Testis (tissue), 3 donors: Measurements from ENCODE around the gene RIN1. TPM values are rescaled to one million over a fixed set of nuclear protein-coding genes. Genes with fewer than 3 reads are reported as not detected.

Source experiments
- DNase-seq: peaks from one replicate; pipeline ENCODE4 v3.0.0-alpha.2; 2019
- H3K27ac ChIP-seq, 2 donors: fragments of 200-600 bp; sonication (generic); one replicate each; pipeline ENCODE4 v1.5.1; 2019
- H3K27me3 ChIP-seq: fragments of 200-600 bp; sonication (generic); one replicate; pipeline ENCODE4 v1.5.1; 2019
- H3K36me3 ChIP-seq: fragments of 200-600 bp; sonication (generic); one replicate; pipeline ENCODE4 v1.5.1; 2017; ENCODE audit warnings: low read depth; ENCODE audit errors: missing control alignments
- H3K4me1 ChIP-seq: fragments of 200-600 bp; sonication (generic); one replicate; pipeline ENCODE4 v1.5.1; 2019
- H3K4me3 ChIP-seq, 2 donors: fragments of 200-600 bp; sonication (generic); one replicate each; pipeline ENCODE4 v1.5.1; 2017 to 2019
- H3K9me3 ChIP-seq: fragments of 200-600 bp; sonication (generic); one replicate; pipeline ENCODE4 v1.5.1; 2017
- POLR2A ChIP-seq: fragments of 450-650 bp; IDR thresholded peaks from one replicate; pipeline ENCODE4 v1.6.1; 2017; ENCODE audit warnings: antibody characterized with exemption, mild to moderate bottlenecking, moderate library complexity
- WGBS, 2 donors: methylation state at CpG; one replicate each; pipeline ENCODE4 v1.1.5; 2018; 5-methylcytosine and 5-hydroxymethylcytosine counted together
- intact Hi-C: fragments of 100-400 bp; cut with DNase I; formaldehyde crosslinking; loops from one replicate; pipeline ENCODE4 v1.15.1; 2023; ENCODE audit warnings: low total_unique reads
- polyA plus RNA-seq: library from polyadenylated mRNA; stranded (reverse); fragments of 350-450 nt; fragmentation: Illumina TruSeq; extraction: RNeasy Lipid Tissue Mini Kit (QIAGEN cat#74804); gene quantifications from one replicate; pipeline ENCODE4 v1.2.3, GENCODE V29; 2014; ENCODE audit warnings: low read depth, low replicate concordance; ENCODE audit not compliant: insufficient read depth
- total RNA-seq, 2 donors: library from RNA; depleted of rRNA; stranded (reverse); fragments of >200 nt; gene quantifications; one replicate each; pipeline ENCODE4 v1.2.3, GENCODE V29; 2016
- TF ChIP-seq, protein P1 (sequence below), 3 experiments: fragments of 450-650 bp in 2 of 3; fragments of 200-600 bp in 1 of 3; sonication (generic) in 1 of 3; IDR thresholded peaks; one replicate each; pipeline ENCODE4 v1.5.1; 2016 to 2019; ENCODE audit warnings: antibody characterized with exemption in 3 of 3, mild to moderate bottlenecking in 2 of 3, moderate library complexity in 1 of 3

The RIN1 gene
- total and polyA plus RNA-seq, 3 donors from 2014 or later = 4.7 to 8.5 (median 8.2) TPM

DNA sequence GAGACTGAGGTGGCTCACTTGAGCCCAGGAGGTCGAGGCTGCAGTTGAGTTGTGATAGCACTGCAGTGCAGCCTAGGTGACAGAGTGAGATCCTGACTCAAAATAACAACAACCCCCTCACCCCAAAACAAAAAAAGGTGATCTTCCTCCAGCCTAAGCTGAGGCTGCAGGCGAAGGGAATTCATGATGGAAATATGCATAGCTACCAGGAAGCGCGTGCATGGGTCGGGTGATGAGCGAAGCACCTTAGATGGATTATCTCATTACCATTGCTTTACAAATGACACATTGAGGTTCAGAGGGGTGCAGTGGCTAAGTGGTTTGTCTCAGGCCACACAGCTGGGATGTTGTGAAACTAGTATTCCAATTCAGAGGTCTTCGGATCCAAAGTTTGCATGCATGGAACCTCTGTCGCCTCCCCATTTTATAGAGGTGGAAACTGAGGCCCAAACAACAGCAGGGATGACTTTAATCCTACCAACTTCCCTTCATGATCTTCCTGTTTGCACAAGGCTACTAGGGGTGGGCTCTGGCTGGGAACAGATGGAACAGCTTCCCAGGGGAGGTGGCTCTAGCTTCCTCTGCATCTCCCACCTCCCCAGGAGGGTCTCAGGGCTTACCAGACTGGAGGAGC, 30.7 kb upstream of the RIN1 start:
- no peaks in the 10 kb centered on the region for H3K9me3 ChIP-seq
- DNase-seq = no peak

DNA sequence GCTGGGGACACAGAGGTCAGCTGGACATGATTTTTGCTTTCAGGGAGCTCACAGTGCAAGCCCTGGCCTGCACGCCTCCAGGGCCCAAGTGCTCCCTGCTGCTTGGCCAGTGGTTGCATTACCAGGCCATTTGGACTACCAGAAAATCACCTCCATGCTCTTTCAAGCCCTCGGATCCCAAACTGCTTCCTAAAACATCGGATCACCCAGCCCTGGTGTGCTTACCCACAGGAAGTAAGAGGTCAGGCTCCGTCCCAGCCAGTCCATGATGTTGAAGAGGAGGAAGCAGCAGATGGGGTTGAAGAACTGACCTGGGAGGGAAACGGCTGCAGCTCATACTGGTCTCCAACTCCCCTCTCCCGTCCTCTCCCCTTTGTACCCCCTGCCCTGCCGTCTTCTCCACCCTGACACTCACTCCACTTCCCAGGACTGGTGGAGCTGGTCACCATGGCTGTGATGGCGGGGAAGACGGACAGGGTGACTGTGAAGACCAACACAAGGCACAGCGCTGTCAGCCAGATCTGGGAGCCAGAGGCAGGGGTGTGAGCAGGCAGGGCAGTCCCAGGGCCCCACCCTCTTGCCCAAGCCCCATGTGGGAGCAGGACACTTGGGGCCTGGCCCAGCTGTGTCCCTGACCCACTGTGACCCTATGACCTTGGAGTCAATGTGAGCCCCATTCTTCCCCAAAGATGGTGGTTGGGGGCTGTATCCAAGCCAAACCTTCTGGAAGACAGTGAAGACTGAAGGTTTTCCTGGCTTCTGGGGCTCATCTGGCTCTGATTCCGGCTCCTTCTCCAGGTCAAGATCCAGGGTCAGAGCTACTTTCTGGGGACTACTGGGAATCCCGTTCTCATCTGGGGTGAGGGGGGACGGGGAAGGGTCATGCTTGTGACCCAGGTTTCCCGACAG, 29.7 kb upstream of the RIN1 start:
- no peaks in the 10 kb centered on the region for H3K9me3 ChIP-seq
- TF ChIP-seq POLR2A = no peak
- TF ChIP-seq, protein P1, sequence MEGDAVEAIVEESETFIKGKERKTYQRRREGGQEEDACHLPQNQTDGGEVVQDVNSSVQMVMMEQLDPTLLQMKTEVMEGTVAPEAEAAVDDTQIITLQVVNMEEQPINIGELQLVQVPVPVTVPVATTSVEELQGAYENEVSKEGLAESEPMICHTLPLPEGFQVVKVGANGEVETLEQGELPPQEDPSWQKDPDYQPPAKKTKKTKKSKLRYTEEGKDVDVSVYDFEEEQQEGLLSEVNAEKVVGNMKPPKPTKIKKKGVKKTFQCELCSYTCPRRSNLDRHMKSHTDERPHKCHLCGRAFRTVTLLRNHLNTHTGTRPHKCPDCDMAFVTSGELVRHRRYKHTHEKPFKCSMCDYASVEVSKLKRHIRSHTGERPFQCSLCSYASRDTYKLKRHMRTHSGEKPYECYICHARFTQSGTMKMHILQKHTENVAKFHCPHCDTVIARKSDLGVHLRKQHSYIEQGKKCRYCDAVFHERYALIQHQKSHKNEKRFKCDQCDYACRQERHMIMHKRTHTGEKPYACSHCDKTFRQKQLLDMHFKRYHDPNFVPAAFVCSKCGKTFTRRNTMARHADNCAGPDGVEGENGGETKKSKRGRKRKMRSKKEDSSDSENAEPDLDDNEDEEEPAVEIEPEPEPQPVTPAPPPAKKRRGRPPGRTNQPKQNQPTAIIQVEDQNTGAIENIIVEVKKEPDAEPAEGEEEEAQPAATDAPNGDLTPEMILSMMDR (IDR thresholded peaks at IDR 0.05) = no peak
- intact Hi-C loops = no loop called here
- no peaks in the 10 kb centered on the region for H3K27me3 ChIP-seq
- no peaks in the 10 kb centered on the region for H3K36me3 ChIP-seq
- no peak overlapping the region for H3K27ac ChIP-seq
- H3K4me3 ChIP-seq = no peak overlapping the region
- H3K4me1 ChIP-seq = no peaks in the 10 kb centered on the region
- WGBS, 2 donors = 70 to 81% methylated on average over 12 to 14 of the region's 14 CpGs
- DNase-seq = no peak

More for the DNA sequence above, 30.7 kb upstream of the RIN1 start:
- Histone ChIP-seq H3K27ac (no peak overlapping the region), H3K27me3 (no peaks in the 10 kb centered on the region), H3K4me3 (no peak overlapping the region), H3K4me1 (peaks cover 3% of the 10 kb centered on the region), H3K36me3 (no peaks in the 10 kb centered on the region)
- intact Hi-C loops = no loop called here
- WGBS, 2 donors = 94 to 96% methylated on average over 8 of the region's 8 CpGs
- TF ChIP-seq, protein P1 (IDR thresholded peaks at IDR 0.05) = no peak
- no peak for TF ChIP-seq POLR2A

DNA sequence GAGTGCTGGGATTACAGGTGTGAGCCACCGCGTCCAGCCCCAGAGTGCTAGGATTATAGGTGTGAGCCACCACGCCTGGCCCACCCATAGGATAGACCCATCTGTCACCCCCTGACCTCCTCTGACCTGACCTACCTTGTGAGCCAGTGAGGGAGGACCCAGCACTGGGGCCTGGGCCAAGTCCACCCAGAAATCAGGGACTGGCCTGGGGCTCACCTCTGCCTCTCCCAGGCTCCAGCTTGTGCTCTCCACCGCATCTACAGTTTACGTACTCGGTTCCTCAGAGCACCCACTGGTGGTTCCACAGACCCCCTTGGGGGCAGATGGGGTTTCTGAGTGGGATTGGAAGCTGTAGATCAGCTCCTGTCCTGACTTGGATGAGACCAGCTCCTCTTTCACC, 28.9 kb upstream of the RIN1 start:
- no peak for TF ChIP-seq POLR2A
- TF ChIP-seq, protein P1 (IDR thresholded peaks at IDR 0.05) = no peak
- Histone ChIP-seq H3K36me3 (no peaks in the 10 kb centered on the region), H3K27me3 (no peaks in the 10 kb centered on the region), H3K4me3 (no peak overlapping the region), H3K9me3 (no peaks in the 10 kb centered on the region), H3K4me1 (no peaks in the 10 kb centered on the region), H3K27ac (no peak overlapping the region)
- DNase-seq = no peak
- WGBS, 2 donors = 92 to 93% methylated on average over 6 of the region's 6 CpGs
- intact Hi-C loops = no loop called here

DNA sequence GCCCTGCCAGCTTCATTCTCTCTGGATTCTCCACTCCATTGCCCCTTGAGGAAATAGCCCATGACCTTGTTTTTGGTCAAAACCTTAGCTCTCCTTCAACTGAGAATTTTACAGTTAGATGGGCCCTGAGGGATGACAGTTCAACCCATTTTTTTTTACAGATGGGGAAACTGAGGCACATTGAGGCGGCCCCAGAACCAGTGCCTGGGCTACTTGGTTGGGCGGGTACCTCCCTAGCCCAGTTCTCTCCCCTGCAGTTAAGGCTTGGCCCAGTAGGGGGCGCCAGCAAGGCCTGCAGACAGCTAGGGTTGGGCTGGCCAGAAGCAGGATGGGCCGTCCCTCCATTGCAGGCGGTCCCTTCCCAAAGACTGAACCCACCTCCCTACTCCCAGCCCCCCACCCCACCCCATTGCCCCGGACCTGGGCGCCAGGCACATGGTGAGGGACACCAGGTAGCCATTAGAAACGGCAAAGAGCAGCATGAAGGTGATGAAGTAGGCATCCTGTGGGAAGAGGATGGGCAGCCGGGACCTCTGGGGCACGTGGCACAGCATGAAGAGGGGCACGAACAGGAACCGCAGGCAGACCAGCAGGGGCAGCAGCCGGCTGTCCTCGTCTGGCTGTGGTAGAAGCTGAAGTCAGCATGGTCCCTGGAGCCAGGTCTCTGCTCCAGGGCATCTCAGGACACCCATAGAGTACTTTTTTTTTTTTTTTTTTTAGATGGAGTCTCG, 27.7 kb upstream of the RIN1 start:
- Histone ChIP-seq H3K9me3 (no peaks in the 10 kb centered on the region), H3K27ac (no peak overlapping the region), H3K36me3 (no peaks in the 10 kb centered on the region), H3K4me1 (no peaks in the 10 kb centered on the region), H3K27me3 (no peaks in the 10 kb centered on the region), H3K4me3 (no peak overlapping the region)
- intact Hi-C loops = no loop called here
- DNase-seq = peak; percentile 54
- WGBS, 2 donors = 79 to 85% methylated on average over 11 to 15 of the region's 15 CpGs
- no peak for TF ChIP-seq POLR2A
- TF ChIP-seq, protein P1 (IDR thresholded peaks at IDR 0.05) = peak in 2 of 3 experiments; percentile 30 to 61
